Stomach (tissue), 9 donors: ENCODE data around the gene PPP2R5C. TPM values are rescaled to one million over a fixed set of nuclear protein-coding genes. Genes with fewer than 3 reads are reported as not detected.
"Not testable (repeated sequence)": the region's sequence is repeated elsewhere in the genome, so short reads cannot be mapped to it uniquely, and the experiment has no call there.

ENCODE experiments used
- DNase-seq, 2 donors: peaks; one replicate each; pipeline versions ENCODE4 v3.0.0 to v3.0.0-alpha.2; 2013 to 2019
- H3K27ac ChIP-seq, 5 donors: fragments of 200-600 bp in 4 of 5; sonication (generic) in 4 of 5; one replicate each; pipeline ENCODE4 v1.5.1; 2013 to 2019; ENCODE audit warnings: mild to moderate bottlenecking in 1 of 5, moderate library complexity in 1 of 5
- H3K27me3 ChIP-seq, 3 donors: fragments of 200-600 bp; sonication (generic); one replicate each; pipeline ENCODE4 v1.5.1; 2017 to 2019; ENCODE audit warnings: mixed run types in 1 of 3
- H3K36me3 ChIP-seq, 4 donors: fragments of 200-600 bp; sonication (generic); 1 replicate in 3 of 4; 2 replicates in 1 of 4; pipeline ENCODE4 v1.5.1; 2016 to 2019
- H3K4me1 ChIP-seq, 4 donors: fragments of 200-600 bp; sonication (generic); one replicate each; pipeline ENCODE4 v1.5.1; 2016 to 2019
- H3K4me3 ChIP-seq, 4 donors: fragments of 200-600 bp; sonication (generic) in 3 of 4; one replicate each; pipeline ENCODE4 v1.5.1; 2016 to 2019; ENCODE audit warnings: mild to moderate bottlenecking in 1 of 4
- H3K9me3 ChIP-seq, 4 donors: fragments of 200-600 bp; sonication (generic); one replicate each; pipeline ENCODE4 v1.5.1; 2016 to 2019
- EP300 ChIP-seq: sonication (generic); formaldehyde crosslinking; IDR thresholded peaks from one replicate; pipeline ENCODE4 v1.6.1; 2017; ENCODE audit warnings: antibody characterized with exemption
- POLR2A ChIP-seq, 4 donors: fragments of 450-650 bp; IDR thresholded peaks; one replicate each; pipeline ENCODE4 v1.6.1; 2016; ENCODE audit warnings: antibody characterized with exemption in 4 of 4, control low read depth in 2 of 4, mild to moderate bottlenecking in 1 of 4, moderate library complexity in 1 of 4
- POLR2AphosphoS5 ChIP-seq, 3 donors: sonication (generic); formaldehyde crosslinking; IDR thresholded peaks; one replicate each; pipeline ENCODE4 v1.6.1; 2016; ENCODE audit warnings: antibody characterized with exemption in 3 of 3
- WGBS, 5 donors: extraction: QIAGEN DNeasy Blood & Tissue Kit in 3 of 5; methylation state at CpG; one replicate each; pipeline versions ENCODE4 v1.1.5 to v1.1.7; 2013 to 2018; 5-methylcytosine and 5-hydroxymethylcytosine counted together
- intact Hi-C: fragments of 100-400 bp; cut with DNase I; formaldehyde crosslinking; loops from one replicate; pipeline ENCODE4 v1.15.1; 2023; ENCODE audit warnings: low total_unique reads
- polyA plus RNA-seq, 3 donors: library from polyadenylated mRNA; stranded (reverse); fragments of 200-250 nt; gene quantifications; one replicate each; pipeline ENCODE4 v1.2.3, GENCODE V29; 2013
- total RNA-seq, 5 donors: library from RNA; depleted of rRNA; stranded (reverse); fragments of >200 nt; gene quantifications; one replicate each; pipeline versions ENCODE4 v1.1.0 to v1.2.3, GENCODE V29; 2014 to 2016
- TF ChIP-seq, protein P1 (sequence below), 7 experiments: fragments of 450-650 bp in 4 of 7; fragments of 200-600 bp in 3 of 7; sonication (generic) in 3 of 7; IDR thresholded peaks; one replicate each; pipeline ENCODE4 v1.5.1; 2016 to 2019; ENCODE audit warnings: antibody characterized with exemption in 7 of 7, control low read depth in 2 of 7, mild to moderate bottlenecking in 1 of 7
- donor health status: healthy with polysubstance abuse.
- donor health status: Bipolar disorder and iron deficiency.
- donor health status: healthy.

Gene PPP2R5C
- total and polyA plus RNA-seq, 8 donors, result 19.7 to 175 (median 89.6) TPM

DNA sequence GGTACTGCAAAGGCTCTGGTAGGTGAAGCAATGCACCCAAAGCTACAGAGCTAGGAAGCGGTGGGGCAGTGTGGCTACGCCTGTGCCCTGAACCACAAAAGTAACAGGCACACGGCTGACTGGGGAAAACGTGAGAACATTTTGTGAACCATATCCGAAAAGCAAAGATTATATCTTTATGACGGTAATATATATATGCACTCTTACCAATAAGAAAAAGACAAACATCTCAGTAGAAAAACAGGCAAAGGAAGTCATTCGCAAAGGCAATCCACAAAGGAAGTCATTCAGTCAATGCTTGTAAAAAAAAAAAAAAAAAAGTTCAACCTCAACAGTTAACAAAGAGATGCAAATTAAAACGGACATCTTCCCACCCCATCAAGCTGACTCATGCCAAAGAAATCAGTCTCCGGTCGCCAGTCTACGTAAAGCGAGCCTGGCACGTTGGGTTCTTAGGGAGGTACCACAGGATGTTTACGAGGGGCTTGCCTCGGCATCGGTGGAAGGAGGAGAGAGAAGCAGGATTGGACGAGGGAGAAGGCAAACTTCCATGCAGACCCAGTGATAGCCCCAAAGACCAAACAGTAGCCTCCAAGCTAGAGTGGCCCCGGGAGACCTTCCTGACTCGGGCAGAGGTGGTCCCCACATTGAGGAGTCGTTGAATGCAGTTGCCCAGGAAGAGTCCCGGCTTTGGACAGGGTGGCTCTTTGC lies 39.4 kb upstream of the PPP2R5C start:
- Histone ChIP-seq H3K36me3 (no peaks in the 10 kb centered on the region), H3K4me1 (no peaks in the 10 kb centered on the region), H3K4me3 (no peak overlapping the region), H3K9me3 (no peaks in the 10 kb centered on the region), H3K27ac (peak overlapping the region; percentile 70 to 84 (median 74)), H3K27me3 (no peaks in the 10 kb centered on the region)
- peak; percentile 51 to 69 for DNase-seq
- intact Hi-C loops, result no loop called here
- 58 to 68% (median 63%) methylated on average over 21 of the region's 21 CpGs for WGBS, 5 donors
- no peak for TF ChIP-seq POLR2A (IDR thresholded peaks at IDR 0.05)
- no peak for TF ChIP-seq EP300
- peak in 2 of 3 donors; percentile 45 to 59 for TF ChIP-seq POLR2AphosphoS5 (IDR thresholded peaks at IDR 0.05)

DNA sequence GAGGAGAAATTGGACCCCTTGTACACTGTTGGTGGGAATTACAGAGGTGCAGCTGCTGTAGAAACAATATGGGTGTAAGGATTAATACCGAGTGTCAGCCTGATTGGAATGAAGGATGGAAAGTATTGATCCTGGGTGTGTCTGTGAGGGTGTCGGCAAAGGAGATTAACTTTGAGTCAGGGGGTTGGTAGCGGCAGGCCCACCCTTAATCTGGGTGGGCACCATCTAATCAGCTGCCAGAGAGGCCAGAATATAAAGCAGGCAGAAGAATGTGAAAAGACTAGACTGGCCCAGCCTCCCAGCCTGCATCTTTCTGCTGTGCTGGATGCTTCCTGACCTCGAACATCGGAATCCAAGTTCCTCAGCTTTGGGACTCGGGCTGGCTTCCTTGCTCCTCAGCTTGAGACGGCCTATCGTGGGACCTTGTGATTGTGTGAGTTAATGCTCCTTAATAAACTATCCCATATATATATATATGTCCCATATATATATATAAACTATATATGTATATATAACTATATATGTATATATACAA lies 38.4 kb upstream of the PPP2R5C start:
- 85 to 89% (median 85%) methylated on average over 8 of the region's 8 CpGs for WGBS, 5 donors
- TF ChIP-seq POLR2AphosphoS5 (IDR thresholded peaks at IDR 0.05), result no peak
- no peak for TF ChIP-seq POLR2A (IDR thresholded peaks at IDR 0.05)
- TF ChIP-seq, protein P1, sequence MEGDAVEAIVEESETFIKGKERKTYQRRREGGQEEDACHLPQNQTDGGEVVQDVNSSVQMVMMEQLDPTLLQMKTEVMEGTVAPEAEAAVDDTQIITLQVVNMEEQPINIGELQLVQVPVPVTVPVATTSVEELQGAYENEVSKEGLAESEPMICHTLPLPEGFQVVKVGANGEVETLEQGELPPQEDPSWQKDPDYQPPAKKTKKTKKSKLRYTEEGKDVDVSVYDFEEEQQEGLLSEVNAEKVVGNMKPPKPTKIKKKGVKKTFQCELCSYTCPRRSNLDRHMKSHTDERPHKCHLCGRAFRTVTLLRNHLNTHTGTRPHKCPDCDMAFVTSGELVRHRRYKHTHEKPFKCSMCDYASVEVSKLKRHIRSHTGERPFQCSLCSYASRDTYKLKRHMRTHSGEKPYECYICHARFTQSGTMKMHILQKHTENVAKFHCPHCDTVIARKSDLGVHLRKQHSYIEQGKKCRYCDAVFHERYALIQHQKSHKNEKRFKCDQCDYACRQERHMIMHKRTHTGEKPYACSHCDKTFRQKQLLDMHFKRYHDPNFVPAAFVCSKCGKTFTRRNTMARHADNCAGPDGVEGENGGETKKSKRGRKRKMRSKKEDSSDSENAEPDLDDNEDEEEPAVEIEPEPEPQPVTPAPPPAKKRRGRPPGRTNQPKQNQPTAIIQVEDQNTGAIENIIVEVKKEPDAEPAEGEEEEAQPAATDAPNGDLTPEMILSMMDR (IDR thresholded peaks at IDR 0.05), result no peak
- TF ChIP-seq EP300, result no peak
- peak overlapping the region in 4 of 5 donors; percentile 12 to 84 (median 74) for H3K27ac ChIP-seq
- H3K4me3 ChIP-seq, result no peak overlapping the region
- intact Hi-C loops, result no loop called here
- no peak for DNase-seq
- H3K4me1 ChIP-seq, result no peaks in the 10 kb centered on the region
- no peaks in the 10 kb centered on the region for H3K36me3 ChIP-seq
- H3K27me3 ChIP-seq, result no peaks in the 10 kb centered on the region
- no peaks in the 10 kb centered on the region for H3K9me3 ChIP-seq

DNA sequence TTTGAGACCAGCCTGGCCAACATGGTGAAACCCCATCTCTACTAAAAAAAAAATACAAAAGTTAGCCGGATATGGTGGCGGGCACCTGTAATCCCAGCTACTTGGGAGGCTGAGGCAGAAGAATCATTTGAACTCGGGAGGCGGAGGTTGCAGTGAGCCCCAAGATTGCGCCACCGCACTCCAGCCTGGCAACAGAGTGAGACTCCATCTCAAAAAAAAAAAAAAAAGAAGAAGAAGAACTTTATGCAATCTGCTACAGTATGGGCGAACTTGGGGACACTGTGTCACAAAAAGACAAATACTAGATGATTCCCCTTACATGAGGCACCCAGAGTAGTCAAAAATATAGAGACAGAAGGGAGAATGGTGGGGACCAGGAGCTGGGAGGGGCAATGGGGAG lies 35.9 kb upstream of the PPP2R5C start:
- H3K4me1 ChIP-seq, intact Hi-C loops, H3K36me3 ChIP-seq, DNase-seq, H3K4me3 ChIP-seq, H3K27me3 ChIP-seq, H3K27ac ChIP-seq, H3K9me3 ChIP-seq: not testable (repeated sequence)
- 87 to 98% (median 94%) methylated on average over 7 of the region's 7 CpGs for WGBS, 5 donors

DNA sequence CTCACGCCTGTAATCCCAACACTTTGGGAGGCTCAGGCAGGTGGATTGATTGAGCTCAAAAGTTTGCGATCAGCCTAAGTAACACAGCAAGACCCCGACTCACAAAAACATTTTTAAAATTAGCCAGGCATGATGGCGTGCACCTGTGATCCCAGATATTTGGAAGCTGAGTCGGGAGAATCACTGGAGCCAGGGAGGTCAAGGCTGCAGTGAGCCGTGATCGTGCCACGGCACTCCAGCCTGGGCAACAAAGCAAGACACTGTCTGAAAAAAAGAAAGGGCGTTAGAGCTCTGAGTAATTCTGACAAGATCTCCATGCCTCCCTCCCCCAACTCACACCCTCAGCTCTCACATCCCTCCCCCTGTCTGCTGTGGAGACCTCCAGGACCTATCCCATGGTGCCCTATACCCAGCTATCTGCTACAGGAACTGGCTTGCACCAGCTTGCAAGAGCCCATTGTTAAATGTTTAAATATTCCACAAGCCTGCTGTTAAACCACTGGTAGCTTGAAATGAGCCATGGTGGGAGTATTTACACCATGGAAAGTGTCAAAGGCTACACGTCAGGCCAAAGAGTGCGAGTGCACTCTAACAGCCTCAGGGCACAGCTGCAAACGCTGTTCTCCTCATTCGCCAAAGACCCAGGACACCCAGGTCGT lies 35.1 kb upstream of the PPP2R5C start:
- H3K9me3 ChIP-seq, result no peaks in the 10 kb centered on the region
- intact Hi-C loops, result no loop called here
- DNase-seq, result no peak
- no peaks in the 10 kb centered on the region for H3K36me3 ChIP-seq
- H3K27ac ChIP-seq, result no peak overlapping the region
- no peak overlapping the region for H3K4me3 ChIP-seq
- no peak for TF ChIP-seq POLR2A (IDR thresholded peaks at IDR 0.05)
- TF ChIP-seq, protein P1 (IDR thresholded peaks at IDR 0.05), result no peak
- no peak for TF ChIP-seq POLR2AphosphoS5 (IDR thresholded peaks at IDR 0.05)
- no peak for TF ChIP-seq EP300
- peaks cover 0 to 10% (median 6%) of the 10 kb centered on the region in 4 donors for H3K4me1 ChIP-seq
- H3K27me3 ChIP-seq, result no peaks in the 10 kb centered on the region
- WGBS, 5 donors, result 79 to 84% (median 81%) methylated on average over 14 of the region's 14 CpGs

DNA sequence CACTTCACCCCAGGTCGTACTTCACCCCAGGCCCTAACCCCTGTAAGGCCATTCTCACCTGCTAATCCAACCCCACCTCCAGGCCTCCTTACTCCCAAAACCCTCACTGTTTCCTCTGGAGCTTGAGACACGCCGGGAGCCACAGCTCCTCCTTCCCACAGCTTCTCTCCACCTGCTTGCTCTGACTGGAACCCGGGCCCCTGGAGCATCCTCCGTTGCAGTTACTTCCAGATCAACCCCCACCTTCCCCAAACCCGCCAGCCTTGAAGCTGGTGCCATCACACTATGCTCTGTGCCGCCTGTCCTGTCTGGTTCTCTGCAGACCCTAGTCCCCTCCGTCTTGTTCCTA lies 34.6 kb upstream of the PPP2R5C start:
- DNase-seq, result no peak
- no peaks in the 10 kb centered on the region for H3K36me3 ChIP-seq
- no peak overlapping the region for H3K27ac ChIP-seq
- no peak overlapping the region for H3K4me3 ChIP-seq
- intact Hi-C loops, result no loop called here
- peaks cover 0 to 15% (median 11%) of the 10 kb centered on the region in 4 donors for H3K4me1 ChIP-seq
- no peak for TF ChIP-seq EP300
- no peak for TF ChIP-seq POLR2A (IDR thresholded peaks at IDR 0.05)
- TF ChIP-seq POLR2AphosphoS5 (IDR thresholded peaks at IDR 0.05), result no peak
- TF ChIP-seq, protein P1 (IDR thresholded peaks at IDR 0.05), result no peak
- WGBS, 5 donors, result 71 to 84% (median 75%) methylated on average over 8 of the region's 8 CpGs
- no peaks in the 10 kb centered on the region for H3K27me3 ChIP-seq
- H3K9me3 ChIP-seq, result no peaks in the 10 kb centered on the region
